ENCODE data around the gene IFI35.

GRCh38 chr17:43039646-43040045 lies 33.1 kb downstream of the IFI35 start:
- TF ChIP-seq CTCF (IDR thresholded peaks at IDR 0.05) = no peak
- no peak for TF ChIP-seq POLR2A (IDR thresholded peaks at IDR 0.05)
